IPS-18c (cell line): ENCODE results near the gene GAB3.
"Not testable (repeated sequence)": the region's sequence is repeated elsewhere in the genome, so short reads cannot be mapped to it uniquely, and the experiment has no call there.

Experiments used
- H3K4me3 ChIP-seq: 2 replicates; pipeline ENCODE4 v1.7.0; 2013; ENCODE audit warnings: low read depth, mild to moderate bottlenecking, low read length, moderate library complexity; ENCODE audit not compliant: insufficient read depth
- H3K9me3 ChIP-seq: one replicate; pipeline ENCODE4 v1.6.1; 2013; ENCODE audit warnings: mild to moderate bottlenecking, low read length, moderate library complexity; ENCODE audit not compliant: control insufficient read depth, insufficient read depth

The GAB3 gene

DNA sequence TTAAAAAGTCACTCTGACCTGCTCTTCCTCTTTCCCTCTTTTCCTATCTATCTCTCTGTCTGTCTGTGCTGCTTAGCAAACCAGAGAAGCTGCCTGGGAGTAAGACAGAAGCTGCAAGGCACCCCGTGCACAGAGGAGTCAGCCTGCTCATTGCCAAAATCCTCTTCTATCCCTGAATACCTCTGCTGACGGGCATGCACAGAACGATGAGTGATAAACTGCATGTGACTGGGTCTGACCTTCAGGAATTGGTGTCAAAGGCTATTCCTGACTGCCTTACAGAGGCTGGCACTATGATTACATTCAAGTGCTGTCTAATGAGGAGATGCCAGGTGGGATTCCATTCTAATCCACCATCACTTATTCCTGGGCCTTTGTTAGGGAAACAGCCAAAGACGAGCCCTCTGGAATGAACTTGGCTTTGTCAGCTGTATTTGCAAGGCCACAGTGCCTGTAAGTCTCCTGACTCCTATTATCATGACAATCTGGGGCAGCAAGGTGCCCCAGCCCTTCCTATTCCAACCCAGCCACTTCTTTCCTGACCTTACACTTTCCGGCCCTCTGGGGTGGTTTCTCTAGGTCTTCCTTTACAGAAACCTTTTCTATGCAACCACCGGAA, 52.1 kb downstream of the GAB3 start:
- Histone ChIP-seq H3K9me3 (peaks cover 2% of the 10 kb centered on the region), H3K4me3 (no peak overlapping the region)

DNA sequence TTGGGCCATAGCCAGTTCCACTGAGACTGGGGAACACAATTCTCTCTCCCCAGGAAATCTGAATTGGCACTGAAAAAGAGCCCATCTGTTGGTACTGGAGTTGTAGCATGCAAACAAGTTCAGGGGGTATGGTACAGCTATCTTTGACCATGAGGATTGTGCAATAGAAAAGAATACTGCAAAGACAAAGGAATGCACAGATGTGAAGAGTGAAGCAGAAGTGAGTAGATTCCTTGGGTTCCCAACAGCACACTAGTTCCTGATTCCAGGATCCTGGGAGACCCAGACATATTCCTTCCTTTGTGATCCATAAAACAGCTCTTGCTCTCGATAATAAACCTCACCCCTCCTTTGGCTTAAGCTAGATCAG, 54.2 kb downstream of the GAB3 start:
- Histone ChIP-seq H3K9me3 (peaks cover 2% of the 10 kb centered on the region), H3K4me3 (no peak overlapping the region)

GRCh38 chrX:154695911-154696675, 54.8 kb downstream of the GAB3 start:
- H3K4me3 ChIP-seq = no peak overlapping the region
- peaks cover 2% of the 10 kb centered on the region for H3K9me3 ChIP-seq

GRCh38 chrX:154693394-154693793, 57.5 kb downstream of the GAB3 start:
- H3K4me3 ChIP-seq = no peak overlapping the region
- peaks cover 2% of the 10 kb centered on the region for H3K9me3 ChIP-seq

- H3K4me3 ChIP-seq, H3K9me3 ChIP-seq: not testable (repeated sequence)
These were observed 60.4 kb downstream of the GAB3 start for GRCh38 chrX:154690438-154690837.

- not testable (repeated sequence) for H3K4me3 ChIP-seq, H3K9me3 ChIP-seq
These were observed 78.8 kb downstream of the GAB3 start for GRCh38 chrX:154672084-154672483.

DNA sequence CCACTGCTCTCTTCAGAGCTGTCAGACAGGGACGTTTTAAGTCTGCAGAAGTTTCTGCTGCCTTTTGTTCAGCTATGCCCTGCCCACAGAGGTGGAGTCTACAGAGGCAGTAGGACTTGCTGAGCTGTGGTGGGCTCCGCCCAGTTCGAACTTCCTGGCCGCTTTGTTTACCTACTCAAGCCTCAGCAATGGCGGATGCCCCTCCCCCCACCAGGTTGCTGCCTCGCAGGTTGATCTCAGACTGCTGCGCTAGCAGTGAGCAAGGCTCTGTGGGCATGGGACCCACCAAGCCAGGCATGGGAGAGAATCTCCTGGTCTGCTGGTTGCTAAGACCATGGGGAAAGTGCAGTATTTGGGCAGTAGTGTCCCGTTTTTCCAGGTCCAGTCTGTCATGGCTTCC, 80.0 kb downstream of the GAB3 start:
- not testable (repeated sequence) for H3K9me3 ChIP-seq

GRCh38 chrX:154661899-154662298, 89.0 kb downstream of the GAB3 start:
- Histone ChIP-seq H3K4me3 (no peak overlapping the region), H3K9me3 (peaks cover 12% of the 10 kb centered on the region)

More for the DNA sequence above, 80.0 kb downstream of the GAB3 start:
- H3K4me3 ChIP-seq = not testable (repeated sequence)

- no peak overlapping the region for H3K4me3 ChIP-seq
- H3K9me3 ChIP-seq = peaks cover 12% of the 10 kb centered on the region
These were observed 89.7 kb downstream of the GAB3 start for GRCh38 chrX:154661170-154661569.

DNA sequence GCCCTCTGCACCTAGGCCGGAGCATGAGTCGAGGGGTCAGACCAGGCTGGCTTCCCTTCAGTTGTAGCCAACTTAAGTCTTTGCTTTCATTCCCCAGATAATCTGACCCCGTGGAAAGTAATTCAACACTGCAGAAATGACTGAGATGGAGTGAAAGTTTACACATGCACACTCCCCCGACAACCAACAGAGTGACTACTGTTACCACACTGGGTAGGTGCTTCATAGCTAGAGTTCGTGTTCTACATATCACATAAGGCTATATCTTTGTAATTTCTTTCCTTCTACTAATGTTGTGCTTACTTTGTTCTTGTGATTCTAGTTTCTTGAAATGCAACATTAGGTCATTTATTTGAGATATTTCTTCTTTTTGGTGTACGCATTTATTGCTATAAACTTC, 90.3 kb downstream of the GAB3 start:
- Histone ChIP-seq H3K9me3 (peaks cover 16% of the 10 kb centered on the region), H3K4me3 (no peak overlapping the region)

- no peak overlapping the region for H3K4me3 ChIP-seq
- H3K9me3 ChIP-seq = peaks cover 19% of the 10 kb centered on the region
These were observed 91.9 kb downstream of the GAB3 start for GRCh38 chrX:154658957-154659356.

DNA sequence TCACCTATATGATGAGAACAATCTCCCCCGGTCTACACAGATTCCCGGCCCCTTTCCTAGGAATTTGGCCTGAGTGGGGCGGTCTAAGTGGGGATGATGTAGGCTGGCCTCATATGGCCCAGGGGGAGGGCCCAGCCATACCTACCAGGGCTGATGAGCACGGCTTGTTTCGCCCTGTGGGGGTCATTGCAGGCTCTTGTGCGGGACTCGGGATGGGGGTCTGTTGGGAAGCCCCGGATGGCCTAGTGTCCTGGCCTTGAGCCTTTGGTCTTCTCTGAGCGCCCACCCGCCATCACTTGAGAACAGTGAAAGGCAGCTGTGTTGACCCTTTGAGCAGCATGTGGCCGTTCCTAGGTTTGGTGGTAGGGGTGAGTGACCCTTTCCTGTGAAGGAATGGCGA, 92.7 kb downstream of the GAB3 start:
- Histone ChIP-seq H3K9me3 (peaks cover 19% of the 10 kb centered on the region), H3K4me3 (no peak overlapping the region)

- H3K9me3 ChIP-seq = peaks cover 16% of the 10 kb centered on the region
- no peak overlapping the region for H3K4me3 ChIP-seq
These were observed 93.6 kb downstream of the GAB3 start for GRCh38 chrX:154657226-154657805.

DNA sequence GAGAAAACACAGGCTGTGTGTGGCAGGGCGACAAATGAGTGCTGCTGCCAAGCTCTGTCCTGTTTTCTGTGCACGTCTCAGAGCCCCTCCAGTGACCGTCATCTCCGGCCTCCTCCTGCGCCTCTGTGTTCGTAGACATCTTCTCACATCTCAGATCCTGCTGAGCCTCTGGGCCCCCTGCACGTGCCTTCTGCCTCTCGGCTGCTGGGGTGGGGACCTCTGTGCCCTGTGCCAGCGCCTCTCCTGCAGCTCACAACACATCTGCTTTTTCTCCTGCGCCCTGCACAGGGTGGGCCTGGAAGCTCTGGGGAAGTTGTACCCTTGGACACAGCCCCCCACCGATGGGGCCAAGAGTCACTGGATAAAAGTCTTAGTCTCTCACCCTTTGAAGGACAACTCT, 95.1 kb downstream of the GAB3 start:
- no peak overlapping the region for H3K4me3 ChIP-seq

DNA sequence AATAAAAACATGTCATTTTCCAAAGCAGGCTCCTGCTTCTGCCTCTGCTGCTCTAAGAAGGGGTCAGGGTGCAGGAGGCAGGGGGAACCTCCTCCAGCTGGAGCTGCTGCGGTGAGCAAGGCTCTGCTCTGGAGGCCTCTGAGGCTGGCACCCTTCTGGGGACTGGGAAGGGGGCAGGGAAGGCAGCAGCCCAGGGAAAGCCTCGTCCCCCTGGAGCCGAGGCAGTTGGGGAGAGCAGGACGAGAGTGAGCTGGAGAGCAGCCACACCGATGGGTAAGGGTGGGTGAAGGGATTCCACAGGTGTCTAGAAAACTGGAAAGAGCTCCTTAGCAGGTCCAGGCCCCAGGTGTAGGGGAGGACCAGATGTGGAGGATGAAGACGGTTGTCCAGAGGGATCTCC, 95.5 kb downstream of the GAB3 start:
- H3K9me3 ChIP-seq = peaks cover 10% of the 10 kb centered on the region
- no peak overlapping the region for H3K4me3 ChIP-seq

More for the DNA sequence above, 95.1 kb downstream of the GAB3 start:
- H3K9me3 ChIP-seq = peaks cover 12% of the 10 kb centered on the region

GRCh38 chrX:154654925-154655324, 96.0 kb downstream of the GAB3 start:
- Histone ChIP-seq H3K4me3 (no peak overlapping the region), H3K9me3 (peaks cover 7% of the 10 kb centered on the region)

GRCh38 chrX:154654372-154654771, 96.5 kb downstream of the GAB3 start:
- Histone ChIP-seq H3K4me3 (0 out of 2 replicates have a peak overlapping the region, but pooled peaks have one; percentile 9), H3K9me3 (peaks cover 9% of the 10 kb centered on the region)

- H3K4me3 ChIP-seq = 0 out of 2 replicates have a peak within 1 kb of the TSS, but pooled peaks have one; percentile 9
- H3K9me3 ChIP-seq = peaks cover 11% of the 10 kb centered on the region
These were observed 97.5 kb downstream of the GAB3 start, which contains the start of gene CTAG2 for GRCh38 chrX:154653413-154653812. Gene CTAG2, minus strand, starts transcription at chrX:154653579. Its CDS starts 64 bp downstream, at chrX:154653515.
